C4-2B (cell line): ENCODE data around the gene ERICH6B.

Experiments
- H3K27ac ChIP-seq: fragments of 450-650 bp; 2 replicates; pipeline ENCODE4 v1.5.1; 2017
- ZFX ChIP-seq: fragments of 450-650 bp; IDR thresholded peaks from 2 replicates; pipeline ENCODE4 v1.6.1; 2017
- TF ChIP-seq, protein P1 (sequence below): fragments of 450-650 bp; conservative IDR thresholded peaks from 2 replicates; pipeline ENCODE4 v1.5.1; 2017; ENCODE audit warnings: mild to moderate bottlenecking

The ERICH6B gene

DNA sequence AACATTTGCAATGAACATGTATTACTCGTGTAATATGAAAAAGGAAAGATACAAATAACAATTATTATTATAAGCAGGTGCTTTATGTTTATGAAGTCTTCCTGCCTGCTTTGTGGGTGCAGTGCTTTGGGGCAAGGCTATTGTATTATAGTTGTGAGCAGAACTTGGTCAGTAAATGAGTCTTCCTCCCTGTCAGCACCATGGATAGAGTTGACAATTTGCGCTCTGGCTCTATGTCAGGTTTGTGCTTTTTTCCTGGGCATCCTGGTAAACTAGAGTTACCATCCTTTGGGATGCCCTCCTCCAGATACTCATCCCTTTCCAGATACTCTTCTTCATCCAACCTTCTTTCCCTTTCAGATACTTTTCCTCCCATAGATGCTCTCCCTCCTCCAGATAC is 19.6 kb downstream of the ERICH6B start:
- TF ChIP-seq, protein P1, sequence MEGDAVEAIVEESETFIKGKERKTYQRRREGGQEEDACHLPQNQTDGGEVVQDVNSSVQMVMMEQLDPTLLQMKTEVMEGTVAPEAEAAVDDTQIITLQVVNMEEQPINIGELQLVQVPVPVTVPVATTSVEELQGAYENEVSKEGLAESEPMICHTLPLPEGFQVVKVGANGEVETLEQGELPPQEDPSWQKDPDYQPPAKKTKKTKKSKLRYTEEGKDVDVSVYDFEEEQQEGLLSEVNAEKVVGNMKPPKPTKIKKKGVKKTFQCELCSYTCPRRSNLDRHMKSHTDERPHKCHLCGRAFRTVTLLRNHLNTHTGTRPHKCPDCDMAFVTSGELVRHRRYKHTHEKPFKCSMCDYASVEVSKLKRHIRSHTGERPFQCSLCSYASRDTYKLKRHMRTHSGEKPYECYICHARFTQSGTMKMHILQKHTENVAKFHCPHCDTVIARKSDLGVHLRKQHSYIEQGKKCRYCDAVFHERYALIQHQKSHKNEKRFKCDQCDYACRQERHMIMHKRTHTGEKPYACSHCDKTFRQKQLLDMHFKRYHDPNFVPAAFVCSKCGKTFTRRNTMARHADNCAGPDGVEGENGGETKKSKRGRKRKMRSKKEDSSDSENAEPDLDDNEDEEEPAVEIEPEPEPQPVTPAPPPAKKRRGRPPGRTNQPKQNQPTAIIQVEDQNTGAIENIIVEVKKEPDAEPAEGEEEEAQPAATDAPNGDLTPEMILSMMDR = no peak
- TF ChIP-seq ZFX = no peak
- no peak overlapping the region for H3K27ac ChIP-seq

DNA sequence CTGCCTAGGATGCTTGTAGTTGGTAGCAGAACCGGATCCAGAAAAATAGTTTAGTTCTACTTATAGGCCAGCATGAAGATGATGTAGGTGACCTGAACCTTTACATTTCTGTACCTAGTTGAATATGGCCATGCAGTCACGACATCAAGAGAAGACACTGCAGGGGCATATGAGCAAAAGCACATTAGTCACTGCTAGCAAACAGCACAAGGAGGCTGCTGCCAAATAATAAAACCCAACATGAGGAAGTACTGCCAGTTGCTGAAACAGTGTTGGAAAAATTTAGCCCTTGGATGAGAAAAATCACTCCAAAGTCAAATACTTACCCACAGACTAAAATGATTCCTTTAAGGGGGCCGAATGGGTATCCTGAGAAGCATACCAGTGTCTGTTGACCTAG is 20.8 kb downstream of the ERICH6B start:
- H3K27ac ChIP-seq = no peak overlapping the region
- TF ChIP-seq ZFX = no peak
- TF ChIP-seq, protein P1 = no peak

DNA sequence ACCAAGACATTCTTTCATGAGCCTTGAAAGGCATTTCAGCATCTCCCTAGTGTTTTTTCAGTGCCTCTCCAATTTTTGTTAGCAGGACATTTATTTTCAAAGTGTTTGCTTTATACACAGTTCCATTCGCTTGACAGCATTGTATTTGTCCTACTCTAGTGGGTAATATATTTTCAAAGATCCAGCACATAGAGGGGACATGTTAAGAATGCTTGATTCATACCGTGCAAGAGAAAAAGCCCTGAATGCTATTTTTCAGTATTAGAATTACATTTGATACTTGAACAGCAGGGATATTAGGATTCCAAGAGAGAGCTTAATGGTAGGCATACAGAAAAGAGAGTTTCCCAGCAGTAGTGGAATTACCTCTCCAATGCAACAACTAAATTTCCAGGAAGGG is 21.3 kb downstream of the ERICH6B start:
- TF ChIP-seq, protein P1 = no peak
- TF ChIP-seq ZFX = no peak
- no peak overlapping the region for H3K27ac ChIP-seq

DNA sequence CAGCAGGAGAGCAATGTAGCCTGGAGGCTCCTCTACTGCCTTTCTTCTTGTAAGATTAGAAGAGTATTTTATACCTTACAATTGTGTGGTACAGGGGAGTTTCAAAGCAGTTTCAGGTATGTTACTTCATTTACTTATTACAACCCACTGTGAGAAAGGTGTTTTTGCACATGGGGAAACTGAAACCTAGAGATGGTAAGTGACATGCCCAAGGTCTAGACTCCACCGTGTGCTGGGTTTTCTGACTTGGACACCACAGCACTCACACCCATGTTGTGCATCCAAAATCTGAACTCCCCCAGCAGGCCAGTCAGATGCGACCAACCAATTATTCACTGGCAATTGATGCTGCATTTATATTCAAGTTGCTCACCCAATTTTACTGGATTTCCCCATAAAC is 22.8 kb downstream of the ERICH6B start:
- H3K27ac ChIP-seq = no peak overlapping the region
- TF ChIP-seq, protein P1 = no peak
- TF ChIP-seq ZFX = no peak

DNA sequence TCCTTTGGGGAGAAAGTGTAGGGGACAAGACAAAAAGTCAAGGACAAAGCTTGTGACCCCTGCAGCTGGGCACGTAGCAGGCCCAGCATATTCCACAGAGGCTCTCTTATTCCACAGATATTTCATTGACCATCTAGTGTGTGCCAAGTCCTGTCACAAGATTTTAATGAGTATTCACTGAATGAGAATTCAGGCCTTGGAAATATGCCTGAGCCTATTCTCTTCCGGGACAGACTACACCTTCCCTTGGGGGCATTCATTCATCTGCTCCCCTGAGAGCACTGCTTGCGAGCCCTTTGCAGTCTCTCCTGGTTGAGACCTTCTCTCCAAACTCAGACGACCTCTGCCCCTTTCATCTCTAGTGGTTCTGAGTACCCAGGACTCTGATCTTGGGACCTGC is 25.5 kb downstream of the ERICH6B start:
- TF ChIP-seq, protein P1 = no peak
- no peak overlapping the region for H3K27ac ChIP-seq

DNA sequence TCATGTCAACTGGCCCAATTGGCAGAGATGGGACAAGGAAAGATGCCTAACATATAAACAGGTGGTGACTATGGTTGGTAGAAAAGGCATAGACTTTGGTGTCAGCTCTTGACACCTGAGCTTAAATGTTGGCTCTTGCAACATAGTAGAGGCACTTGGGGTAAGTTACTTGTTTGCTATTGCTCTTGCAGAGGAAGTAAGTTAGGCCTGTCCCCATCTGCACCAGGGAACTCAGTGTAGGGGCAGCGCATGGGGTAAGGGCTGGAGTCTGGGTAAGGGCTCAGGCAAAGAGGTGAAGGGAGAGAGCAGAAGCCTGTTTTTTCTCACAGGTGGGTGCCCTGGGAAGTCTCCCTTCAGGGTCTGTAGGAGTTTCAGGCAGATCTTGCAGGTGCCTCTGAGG is 27.6 kb downstream of the ERICH6B start:
- TF ChIP-seq ZFX = no peak
- TF ChIP-seq, protein P1 = no peak
- H3K27ac ChIP-seq = no peak overlapping the region

DNA sequence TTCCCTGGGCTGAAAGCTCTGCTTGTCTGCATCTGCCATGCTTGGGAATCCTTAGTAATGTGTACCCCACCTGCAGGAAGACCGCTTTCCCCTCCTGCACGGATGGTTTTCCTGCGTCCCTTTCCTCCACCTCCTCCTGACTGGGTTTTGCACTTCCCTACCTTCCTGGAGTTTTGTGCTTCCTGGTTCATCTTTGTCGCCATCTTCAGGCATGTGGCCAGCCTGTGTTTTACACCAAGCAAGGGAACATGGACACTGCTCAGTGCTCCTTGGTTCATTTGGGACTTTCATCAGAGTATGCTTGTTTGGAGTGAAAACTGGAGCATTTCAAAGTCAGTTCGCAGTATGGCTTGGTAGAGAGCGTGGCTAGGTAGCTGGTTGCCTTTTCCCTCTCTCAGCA is 30.7 kb downstream of the ERICH6B start:
- no peak for TF ChIP-seq ZFX
- TF ChIP-seq, protein P1 = peak; percentile 32
- no peak overlapping the region for H3K27ac ChIP-seq
